ENCODE results near the gene CNOT6.

GRCh38 chr5:180596115-180596667, 102.0 kb downstream of the CNOT6 start:
- TF ChIP-seq CTCF (IDR thresholded peaks at IDR 0.05) (no peak), ZFX (IDR thresholded peaks at IDR 0.05; ENCODE audit: borderline replicate concordance) (no peak)
